Glomerular visceral epithelial cell (primary cell): Measurements from ENCODE around the gene GPC6.
A peak's percentile ranks its signal among the peaks of the same experiment; 100 is the strongest.
"Not testable (repeated sequence)": the region's sequence is repeated elsewhere in the genome, so short reads cannot be mapped to it uniquely, and the experiment has no call there.

ENCODE experiments used
- DNase-seq: peaks from one replicate; pipeline ENCODE4 v3.0.0-alpha.2; 2016; ENCODE audit errors: extremely low spot score

Gene GPC6

DNA sequence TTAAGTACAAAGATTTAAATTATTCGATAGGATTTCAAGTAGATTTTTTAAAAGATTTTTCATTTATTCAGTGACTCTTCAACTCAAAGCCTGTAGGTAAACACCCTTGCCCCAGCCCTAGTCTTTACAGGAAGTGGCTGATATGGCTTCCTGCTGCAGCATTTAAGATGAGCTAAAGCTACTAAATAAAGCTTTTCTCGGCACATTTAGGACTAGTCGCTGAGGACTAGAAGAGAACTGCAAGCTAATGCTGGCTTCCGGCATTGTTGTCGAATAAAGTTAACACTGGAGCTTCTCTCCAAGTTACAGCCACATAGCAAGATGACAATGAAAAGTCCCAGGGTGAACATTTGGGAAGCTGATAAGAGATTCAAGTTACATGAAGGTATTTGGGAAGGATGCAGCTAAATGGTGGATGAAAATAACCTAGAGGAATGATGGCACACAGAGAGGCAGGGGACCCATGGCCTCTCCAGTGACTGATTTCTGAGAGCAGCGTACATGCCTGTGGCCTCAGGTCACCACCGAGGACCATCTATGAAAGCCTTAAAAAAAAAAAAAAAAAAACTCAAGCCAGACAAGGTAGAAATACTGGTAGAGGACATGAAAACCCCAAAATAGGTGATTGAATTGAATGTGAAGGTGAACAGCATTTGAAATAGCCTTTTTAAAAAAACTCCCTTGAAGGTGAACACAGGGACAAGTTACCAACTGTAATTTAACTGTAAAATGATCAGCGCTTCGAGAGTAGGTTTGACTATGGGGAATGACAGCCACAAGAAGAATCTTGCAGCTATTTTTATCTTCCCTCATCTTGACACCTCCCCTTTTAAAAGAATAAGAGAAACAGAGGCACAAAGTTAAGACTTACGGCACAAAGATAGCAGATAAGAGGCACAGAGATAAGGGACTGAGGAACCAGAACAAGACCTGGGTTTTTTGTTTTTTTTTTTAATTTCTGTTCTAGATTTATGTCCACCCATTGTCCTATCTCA lies 1097.5 kb downstream of the GPC6 start:
- no peak for DNase-seq

DNA sequence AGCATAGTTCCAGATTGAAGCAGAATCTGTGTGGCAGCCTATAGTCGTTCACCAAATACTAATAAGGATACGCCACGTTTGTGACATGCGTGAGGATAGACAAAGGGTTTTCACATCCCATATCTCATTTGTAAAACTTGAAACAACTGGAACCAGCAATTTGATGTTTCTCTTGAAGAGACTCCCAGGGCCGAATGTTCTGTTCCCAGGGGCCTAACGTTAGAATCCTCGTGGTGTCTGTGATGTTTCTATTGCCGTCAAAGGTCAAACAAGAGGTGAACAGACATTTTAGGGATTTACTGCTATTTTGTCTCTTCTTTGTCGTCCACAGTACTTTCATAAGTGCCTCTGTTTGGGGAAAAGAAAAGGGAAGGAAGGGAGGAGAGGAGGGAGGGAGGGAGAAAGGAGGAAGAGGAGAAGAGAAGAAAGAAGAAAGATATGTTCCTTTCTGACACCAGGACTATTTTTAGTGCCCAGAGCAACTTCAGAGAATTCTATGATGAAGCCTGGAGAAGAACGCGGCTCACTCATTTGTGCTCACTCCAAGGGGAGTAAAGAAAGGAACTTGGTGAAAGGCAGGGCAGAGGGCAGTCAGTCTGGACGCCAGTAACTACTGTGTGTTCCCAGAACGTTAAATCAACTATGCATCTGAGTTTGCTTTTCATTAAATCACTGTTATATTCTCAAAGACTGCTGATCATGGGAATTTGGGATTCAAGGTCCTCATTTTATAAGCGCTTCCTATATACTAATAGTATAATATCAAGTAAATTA lies 1098.3 kb downstream of the GPC6 start:
- DNase-seq: no peak

DNA sequence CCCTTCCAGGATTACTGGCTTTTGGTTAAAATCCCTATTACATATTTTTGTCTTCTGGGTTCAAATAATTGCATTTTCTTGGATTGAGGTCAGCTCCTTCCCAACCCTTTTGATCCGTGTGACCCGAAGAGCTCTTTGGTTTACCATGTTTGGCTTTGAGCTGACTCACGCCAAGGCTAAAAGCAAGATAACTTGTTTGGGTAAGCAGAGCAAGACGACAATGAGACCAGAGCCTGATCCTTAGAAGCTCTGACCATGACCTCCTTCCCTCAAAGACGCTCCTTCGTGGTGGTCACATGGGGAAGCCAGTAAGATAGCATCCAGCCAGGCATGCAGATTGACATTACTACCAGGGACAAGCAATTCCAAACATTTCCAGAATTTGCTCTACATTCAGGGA lies 1099.0 kb downstream of the GPC6 start:
- peak; percentile 16 for DNase-seq

DNA sequence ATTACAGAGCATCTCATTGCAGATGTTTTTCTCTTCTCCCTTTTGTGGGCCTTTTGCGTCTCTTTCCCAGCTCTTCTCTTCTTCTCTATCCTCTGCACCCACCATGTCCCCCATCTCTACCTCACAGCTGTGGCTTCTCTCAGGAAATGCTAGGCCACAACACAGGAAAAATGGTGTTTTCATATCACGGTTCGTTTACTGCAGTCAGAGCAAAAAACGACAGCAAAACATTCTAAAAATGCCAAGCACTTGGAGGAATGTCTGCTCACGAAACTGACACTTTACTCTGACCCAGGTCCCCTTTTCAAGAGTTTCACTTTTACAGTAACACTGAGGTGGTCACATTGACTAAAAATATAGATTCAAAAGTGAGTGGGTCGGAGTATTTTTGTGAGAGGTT lies 1100.7 kb downstream of the GPC6 start:
- DNase-seq: peak; percentile 44

DNA sequence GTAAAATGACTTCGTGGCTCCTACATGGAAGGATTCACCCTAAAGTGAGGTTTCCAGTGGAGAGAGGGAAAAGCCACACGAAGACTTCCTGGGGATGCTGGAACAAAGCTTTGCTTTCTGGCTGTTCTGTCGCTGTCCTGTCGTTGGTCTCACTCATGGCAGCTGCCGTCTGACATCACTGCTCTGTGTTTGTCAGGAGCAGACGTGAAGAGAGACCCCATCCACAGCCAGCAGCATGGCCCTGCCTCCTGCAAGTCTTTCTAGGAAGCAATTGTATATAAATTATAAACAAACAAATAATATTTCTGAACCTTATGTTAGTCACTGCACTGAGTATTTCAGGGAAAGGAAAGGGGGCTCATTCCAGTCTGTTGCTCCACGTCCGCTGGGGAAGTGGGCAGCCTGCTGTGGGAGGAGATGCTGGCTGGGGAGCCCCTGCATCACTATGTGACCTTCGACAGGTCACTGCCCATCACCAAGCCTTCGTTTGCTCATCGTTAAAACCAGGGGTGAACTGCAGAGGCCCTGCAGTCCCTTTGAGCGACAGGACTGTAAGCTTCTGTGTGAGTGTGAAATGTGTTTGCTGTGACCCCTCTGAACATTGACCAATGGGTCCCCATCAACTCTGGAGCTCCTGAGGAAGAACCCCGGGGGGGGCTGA lies 1101.9 kb downstream of the GPC6 start:
- no peak for DNase-seq

DNA sequence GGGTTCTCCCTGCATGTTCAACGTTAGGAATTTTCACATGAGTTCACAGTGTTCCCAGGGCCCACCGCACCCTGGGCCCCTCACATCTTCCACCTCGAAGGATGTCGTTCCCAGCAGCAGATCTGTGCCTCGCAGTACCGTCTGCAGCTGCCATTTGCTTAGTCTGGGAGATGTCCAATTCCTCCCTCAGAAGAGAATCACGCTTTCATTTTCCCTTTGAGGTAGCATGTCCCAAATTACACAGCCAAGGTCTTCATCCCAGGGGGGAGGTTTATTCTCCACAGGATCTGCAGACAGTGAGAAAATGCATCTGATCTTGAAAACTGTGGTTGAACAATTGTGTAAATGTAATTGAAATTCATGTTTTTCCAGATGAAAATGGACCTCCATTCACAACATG lies 1102.7 kb downstream of the GPC6 start:
- no peak for DNase-seq

DNA sequence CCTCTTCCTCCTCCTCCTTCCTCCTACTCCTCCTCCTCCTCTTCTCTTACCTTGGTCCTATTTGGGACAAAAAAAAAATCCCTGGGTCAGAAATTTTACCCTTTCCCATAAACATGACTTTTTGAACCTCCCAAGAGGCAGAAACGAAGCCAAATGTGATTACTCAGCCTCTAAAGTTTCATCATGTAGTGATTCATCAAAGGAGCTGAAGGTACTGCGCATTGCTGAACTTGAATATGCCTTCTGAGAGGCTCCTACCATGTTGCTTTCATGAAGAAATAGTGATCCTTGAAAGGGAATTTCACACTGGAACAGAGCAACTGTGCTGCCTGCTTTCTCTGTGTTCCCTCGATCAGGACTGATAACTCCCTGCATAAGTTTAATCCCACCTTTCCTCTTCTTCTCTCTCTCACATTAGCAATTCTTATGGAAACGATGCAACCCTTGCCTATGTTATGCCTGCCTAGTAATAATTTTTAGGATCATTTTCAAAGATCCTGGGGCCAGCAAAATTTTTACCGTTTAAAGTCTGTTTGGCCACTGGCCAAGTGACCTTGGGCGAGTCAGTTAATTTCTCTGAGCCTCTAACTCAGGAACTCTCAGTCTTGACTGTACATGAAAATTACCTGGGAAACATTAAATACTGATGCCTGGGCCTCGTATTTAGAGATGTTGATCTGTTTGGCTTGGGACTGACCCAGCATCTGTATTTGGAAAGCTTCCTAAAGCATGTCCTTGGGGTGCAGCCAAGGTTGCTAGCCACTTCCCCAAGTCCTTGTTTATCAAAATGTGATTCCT lies 1103.3 kb downstream of the GPC6 start:
- DNase-seq: peak; percentile 79

DNA sequence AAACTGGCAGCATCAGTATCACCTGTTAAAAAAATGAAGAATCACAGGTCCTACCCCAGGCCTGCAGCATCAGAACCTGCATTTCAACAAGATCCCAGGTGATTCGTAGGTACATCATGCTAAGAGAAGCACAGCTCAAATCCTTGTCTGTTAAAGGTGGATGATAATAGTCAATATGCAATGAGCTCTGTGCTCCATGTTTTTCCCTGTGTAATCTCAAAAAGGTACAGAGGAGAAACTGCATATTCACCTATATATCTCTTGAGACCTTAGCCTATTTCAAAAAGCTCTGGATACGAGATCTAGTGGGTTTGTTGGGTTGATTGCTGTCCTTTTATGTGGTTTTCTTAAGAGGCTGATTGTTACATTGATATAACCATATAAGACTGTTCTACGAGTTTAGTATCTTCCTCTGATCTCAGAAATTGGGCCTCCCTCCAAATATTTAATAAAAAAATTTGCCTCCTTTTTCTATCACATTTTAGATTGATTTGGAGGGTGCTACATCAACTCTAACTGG lies 1104.0 kb downstream of the GPC6 start:
- DNase-seq: no peak

DNA sequence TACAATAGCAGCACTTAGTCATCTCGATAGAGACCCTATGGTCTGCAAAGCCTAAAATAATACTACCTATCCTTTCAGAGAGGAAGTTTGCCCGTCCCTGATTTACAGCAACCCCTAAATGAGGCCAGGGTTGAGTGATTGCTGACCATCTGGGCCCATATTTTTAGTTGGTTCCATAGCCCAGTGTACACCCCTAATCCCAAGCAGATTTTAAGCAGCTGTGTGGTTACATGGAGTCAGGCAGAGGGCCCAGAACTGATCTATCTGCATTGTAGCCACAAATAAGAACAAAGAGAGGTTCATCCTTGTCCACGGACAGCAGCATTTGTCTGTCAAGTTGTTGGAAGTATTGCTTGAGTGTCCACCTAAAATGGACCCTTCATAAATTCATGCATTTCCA lies 1104.7 kb downstream of the GPC6 start:
- DNase-seq: no peak

DNA sequence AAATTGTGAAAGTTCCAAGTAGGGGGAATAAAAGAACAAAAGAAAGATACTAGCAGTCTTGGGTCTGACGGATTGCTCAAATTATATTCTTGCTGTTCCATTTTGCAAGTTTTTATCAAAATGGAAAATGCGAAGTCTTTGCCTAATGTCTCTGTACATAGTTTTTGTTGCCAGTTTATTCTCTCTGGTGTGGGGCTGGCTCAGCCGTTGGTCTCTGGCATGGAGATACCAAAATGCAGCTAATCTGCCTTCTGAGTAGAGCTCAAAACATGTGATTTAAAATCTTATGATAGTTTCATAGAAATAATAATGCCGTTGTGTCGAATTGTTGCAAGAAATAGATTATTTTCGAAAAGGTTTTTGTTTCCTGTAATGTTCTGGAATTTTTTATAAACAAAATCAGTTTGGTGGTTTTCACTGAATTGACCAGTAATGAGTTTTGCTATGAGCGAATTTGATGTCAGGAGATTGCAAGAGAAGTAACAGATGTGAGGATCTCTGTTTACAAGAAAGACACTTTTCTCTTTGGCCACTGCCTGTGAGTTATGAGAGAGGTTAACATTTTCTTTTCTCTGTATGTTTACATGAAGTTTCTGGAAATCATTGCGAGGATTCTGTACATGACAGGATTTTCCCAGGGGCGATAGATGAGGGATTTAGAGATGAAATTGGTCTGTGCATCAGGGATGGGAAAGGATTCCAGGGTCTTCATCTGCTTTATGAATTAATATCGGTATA lies 1105.9 kb downstream of the GPC6 start:
- DNase-seq: no peak

DNA sequence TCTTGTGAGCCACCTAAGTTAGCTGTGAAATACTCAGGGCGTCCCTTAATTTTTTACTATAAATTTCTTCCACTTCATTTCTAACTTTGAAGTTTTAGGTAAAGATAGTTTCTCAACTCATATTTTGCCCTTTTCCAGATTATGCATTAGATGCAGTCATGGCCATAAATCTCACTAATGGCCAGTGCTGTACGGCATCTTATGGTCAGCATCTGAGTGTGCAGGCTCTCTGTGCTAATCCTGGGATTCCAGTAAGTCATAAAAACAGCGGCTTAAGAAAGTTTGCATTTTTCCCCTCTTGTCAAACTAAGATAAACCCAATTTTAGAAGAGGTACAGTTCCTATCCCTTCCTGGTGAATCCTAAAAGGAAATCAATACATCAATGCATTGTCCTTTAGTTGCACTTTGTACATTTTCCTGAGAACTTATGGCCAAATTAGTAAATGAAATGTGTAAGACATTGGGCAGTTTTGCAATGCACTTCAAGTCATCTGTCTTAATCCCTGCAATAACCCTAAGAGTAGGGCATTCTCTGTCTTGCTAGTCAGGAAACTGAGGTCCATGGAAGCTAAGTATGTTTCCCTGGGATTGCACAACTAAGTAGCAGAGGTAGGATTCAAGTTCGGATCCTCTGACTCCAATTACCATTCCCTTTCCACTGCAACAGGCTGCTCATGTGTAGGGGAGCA lies 1106.7 kb downstream of the GPC6 start:
- no peak for DNase-seq

DNA sequence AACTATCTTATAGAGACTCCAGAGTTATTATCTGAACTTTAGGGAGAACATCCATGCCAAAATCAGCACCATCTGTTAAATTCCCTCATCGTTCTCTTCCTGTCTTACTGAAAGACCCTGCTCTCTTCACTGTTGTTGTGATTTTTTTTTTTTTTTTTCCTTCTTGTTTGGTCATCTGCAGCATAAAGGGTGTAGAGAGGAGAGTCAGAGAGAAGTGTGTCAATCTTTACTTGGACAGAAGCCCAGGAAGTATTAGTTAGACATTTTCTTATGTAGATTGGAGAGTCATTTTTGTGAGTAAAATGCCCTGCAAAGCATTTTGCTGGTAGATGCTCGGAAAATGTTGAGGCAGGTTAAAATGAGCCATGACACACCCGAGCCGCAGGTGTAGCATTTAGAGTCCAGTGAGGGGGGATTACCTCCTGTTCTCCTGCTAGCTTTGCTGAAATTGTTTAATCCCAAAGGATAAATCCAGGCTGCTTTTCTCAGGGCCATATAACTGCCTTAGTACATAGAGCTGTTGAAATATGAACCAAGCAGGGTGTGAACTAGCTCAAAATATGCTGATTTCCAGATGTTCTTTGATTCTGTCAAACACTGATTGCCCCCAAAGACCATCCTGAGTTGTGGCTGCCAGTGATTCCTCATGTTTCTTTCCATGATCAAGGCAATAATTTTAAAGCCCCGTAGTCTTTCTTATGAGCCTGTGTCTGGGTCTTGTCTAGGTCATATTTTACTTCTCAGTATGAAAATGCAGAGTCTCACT lies 1109.3 kb downstream of the GPC6 start:
- DNase-seq: no peak

DNA sequence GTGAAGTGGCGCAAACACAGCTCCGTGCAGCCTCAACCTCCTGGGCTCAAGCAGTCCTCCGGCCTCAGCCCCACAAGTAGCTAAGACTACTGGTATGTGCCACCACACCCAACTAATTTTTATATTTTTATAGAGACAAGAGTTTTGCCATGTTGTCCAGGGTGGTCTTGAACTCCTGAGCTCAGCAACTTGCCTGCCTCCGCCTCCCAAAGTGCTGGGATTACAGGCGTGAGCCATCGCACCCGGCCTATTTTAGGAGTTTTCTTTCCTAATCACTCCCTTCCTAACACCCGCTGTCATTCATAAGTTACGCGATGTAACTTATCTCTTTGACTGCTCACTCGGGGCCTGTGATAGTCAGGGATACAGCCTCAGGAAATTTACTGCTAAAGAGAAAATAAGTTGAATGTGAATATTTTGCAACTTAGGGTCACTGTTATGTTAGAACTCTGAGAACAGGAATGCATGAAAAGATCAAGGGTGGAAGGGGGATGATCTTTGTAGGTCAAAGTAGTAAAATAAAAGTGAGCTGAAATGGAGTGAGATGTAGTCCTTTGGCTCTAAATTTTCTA lies 1112.6 kb downstream of the GPC6 start:
- DNase-seq: no peak

DNA sequence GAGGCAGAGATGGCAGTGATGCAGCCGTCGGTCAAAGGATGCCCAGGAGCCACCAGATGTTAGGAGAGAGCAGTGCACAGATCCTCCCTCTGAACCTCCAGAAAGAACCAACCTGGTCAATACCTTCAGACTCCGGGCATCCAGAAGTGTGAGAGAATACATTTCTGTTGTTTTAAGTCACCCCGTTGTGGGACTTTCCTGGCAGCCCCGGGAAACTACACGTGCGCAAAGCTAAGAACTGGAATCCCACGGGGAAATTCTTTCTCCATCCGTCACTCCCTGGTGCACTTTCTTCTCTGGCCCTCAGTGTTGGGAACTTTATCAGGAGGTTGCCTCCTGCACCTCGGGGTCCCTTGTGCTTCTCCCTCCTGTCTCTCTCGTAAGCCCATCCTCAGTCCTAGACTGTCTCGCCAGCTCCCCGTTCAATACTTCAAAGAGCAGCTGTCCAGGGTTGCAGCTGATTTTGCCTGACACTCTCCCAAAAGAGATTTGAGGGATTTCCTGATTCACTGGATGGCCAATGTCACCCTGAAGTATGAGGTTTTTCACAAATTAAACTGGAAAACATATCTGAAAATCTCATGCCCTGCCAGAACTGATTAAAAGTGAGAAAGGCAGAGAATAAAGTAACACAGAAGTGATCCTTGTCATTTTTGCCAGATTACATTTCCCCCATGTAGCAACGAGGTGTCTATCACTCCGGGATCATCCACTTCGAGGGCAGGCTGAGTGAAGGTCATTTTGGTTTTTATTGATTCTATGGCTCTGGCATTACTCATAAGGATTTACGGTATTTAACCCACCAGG lies 1116.0 kb downstream of the GPC6 start:
- DNase-seq: peak; percentile 60

DNA sequence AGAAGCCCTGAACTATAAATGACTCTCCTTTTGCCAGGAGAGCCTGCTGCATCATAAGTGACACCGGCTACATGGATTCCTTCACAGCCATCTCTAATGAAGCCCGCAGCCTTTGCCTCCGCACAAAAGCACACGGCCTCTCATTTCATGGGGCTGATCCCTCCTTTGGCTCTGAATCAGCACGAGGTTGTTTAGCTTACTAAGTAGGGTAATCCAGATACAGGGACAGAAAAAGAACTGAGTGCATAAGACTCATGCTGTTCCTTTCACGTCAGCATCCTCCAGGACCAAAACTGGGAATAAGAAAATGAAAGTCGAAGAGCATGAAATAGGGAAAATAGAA lies 1116.6 kb downstream of the GPC6 start:
- DNase-seq: peak; percentile 21

DNA sequence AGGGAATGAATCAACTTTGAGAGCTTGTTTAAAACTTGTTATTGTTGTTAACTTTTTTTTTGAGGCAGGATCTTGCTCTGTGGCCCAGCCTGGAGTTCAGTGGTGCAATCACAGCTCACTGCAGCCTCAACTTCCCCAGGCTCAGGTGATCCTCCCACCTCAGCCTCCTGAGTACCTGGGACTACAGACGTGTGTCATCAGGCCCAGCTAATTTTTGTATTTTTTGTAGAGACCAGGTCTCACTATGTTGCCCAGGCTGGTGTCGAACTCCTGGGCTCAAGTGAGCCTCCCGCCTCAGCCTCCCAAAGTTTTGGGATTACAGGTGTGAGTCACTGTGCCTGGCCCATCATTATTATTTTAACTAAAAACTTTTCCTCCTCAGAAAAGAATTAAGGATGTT lies 1117.1 kb downstream of the GPC6 start:
- DNase-seq: not testable (repeated sequence)

DNA sequence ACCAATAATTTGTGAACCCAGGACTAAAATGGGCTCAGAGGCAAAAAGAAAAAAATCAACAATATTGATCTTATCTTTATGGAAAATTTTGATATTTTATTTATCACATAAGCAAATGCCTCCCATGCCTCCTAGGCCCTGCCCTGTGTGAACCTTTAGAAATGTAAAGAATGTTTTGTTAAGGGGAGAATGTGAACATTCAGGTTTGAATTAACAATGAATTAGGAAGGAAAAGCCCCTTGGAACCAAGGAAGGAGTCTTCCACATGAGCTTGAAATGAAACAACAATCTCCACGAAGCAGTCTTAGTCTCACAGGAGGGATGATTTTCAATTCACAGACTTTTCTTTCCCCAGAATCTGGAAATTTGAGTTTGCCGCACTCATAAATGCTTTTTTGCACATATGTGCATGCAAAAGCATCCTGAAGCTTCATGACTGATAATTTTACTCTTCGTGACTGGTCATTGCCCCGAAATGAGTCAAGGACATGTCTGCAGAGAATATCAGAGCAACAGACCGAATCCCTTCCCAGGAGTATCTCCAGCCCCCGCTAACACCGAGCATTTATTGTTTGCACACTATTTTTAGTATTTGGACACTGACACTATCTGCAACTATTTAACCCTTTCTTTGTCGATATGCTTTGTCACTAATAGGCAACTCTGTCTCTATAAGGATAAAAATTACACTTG lies 1117.7 kb downstream of the GPC6 start:
- DNase-seq: peak; percentile 71
